ENCODE measurements around the gene C20orf144. TPM values are rescaled to one million over a fixed set of nuclear protein-coding genes. Genes with fewer than 3 reads are reported as not detected.

C20orf144 gene
- total and polyA plus RNA-seq, 9 of the 15 experiments (the other 6 are each of a cell fraction or from before 2014, with no cell fraction given) = 0.04 to 0.23 (median 0.11) TPM; not detected in 2

- TF ChIP-seq BRF2 (IDR thresholded peaks at IDR 0.05; ENCODE audit: borderline replicate concordance, insufficient read depth, insufficient read length) = no peak
- peak; percentile 92 for TF ChIP-seq MEF2A (IDR thresholded peaks at IDR 0.05; ENCODE audit: control insufficient read depth, low read depth, low read length)
- TF ChIP-seq GTF2E2 (tag; IDR thresholded peaks at IDR 0.05) = no peak
- TF ChIP-seq NR2F6 (CRISPR knock-in tag; IDR thresholded peaks at IDR 0.05) = no peak
- TF ChIP-seq PHF20 (IDR thresholded peaks at IDR 0.05; ENCODE audit: partially characterized antibody) = no peak
- peak; percentile 45; the same call in 1 of the 2 replicates for TF ChIP-seq CREB1 (IDR thresholded peaks at IDR 0.05)
- TF ChIP-seq CREB1 (CRISPR knock-in tag; IDR thresholded peaks at IDR 0.05) = no peak
- no peak for TF ChIP-seq ZBTB40 (IDR thresholded peaks at IDR 0.05)
- no peak for TF ChIP-seq ZBTB40 (CRISPR knock-in tag; IDR thresholded peaks at IDR 0.05)
- no peak for TF ChIP-seq NCOA2 (IDR thresholded peaks at IDR 0.05; ENCODE audit: partially characterized antibody in 2 of 2)
- TF ChIP-seq E2F5 (CRISPR knock-in tag; IDR thresholded peaks at IDR 0.05) = no peak
- TF ChIP-seq TEAD2 (tag; IDR thresholded peaks at IDR 0.05) = no peak
- TF ChIP-seq FOXP4 (CRISPR knock-in tag; IDR thresholded peaks at IDR 0.05; ENCODE audit: borderline replicate concordance) = no peak
- no peak for TF ChIP-seq POU5F1 (IDR thresholded peaks at IDR 0.05; ENCODE audit: borderline replicate concordance, low read depth, low read length, partially characterized antibody)
- TF ChIP-seq EP400 (IDR thresholded peaks at IDR 0.05) = peak; percentile 41; the same call in 1 of the 2 replicates
- no peak for TF ChIP-seq STAG1 (CRISPR knock-in tag; IDR thresholded peaks at IDR 0.05; ENCODE audit: borderline replicate concordance)
Measured at GRCh38 chr20:33688938-33689424, 26.9 kb downstream of the C20orf144 start (continued).

All from K562 (cell line).